NCI-H2171 (cell line): ENCODE data around the gene NMBR.
"Not testable (repeated sequence)": the region's sequence is repeated elsewhere in the genome, so short reads cannot be mapped to it uniquely, and the experiment has no call there.

Source experiments
- DNase-seq: peaks from one replicate; lab custom pipeline; 2025; lab: John Stamatoyannopoulos, UW

Gene NMBR

GRCh38 chr6:142146828-142147662 lies at the start of gene NMBR, which contains the start of gene VTA1:
Gene NMBR, minus strand, starts transcription at chr6:142147122. Its CDS starts 58,464 bp downstream, at chr6:142088658.
Gene VTA1, plus strand, starts transcription at chr6:142147263. Its CDS starts 25 bp downstream, at chr6:142147288.
- peak; percentile 97 for DNase-seq

- DNase-seq, result no peak
Measured at GRCh38 chr6:142195862-142196541, 49.1 kb upstream of the NMBR start.

- no peak for DNase-seq
Measured at GRCh38 chr6:142193621-142194020, 46.7 kb upstream of the NMBR start.

GRCh38 chr6:142192343-142192742 lies 45.4 kb upstream of the NMBR start:
- DNase-seq, result no peak

GRCh38 chr6:142189057-142189456 lies 42.1 kb upstream of the NMBR start:
- no peak for DNase-seq

- not testable (repeated sequence) for DNase-seq
Measured at GRCh38 chr6:142188341-142188740, 41.4 kb upstream of the NMBR start.

GRCh38 chr6:142187209-142187608 lies 40.3 kb upstream of the NMBR start:
- peak; percentile 7 for DNase-seq

GRCh38 chr6:142185641-142186040 lies 38.7 kb upstream of the NMBR start:
- no peak for DNase-seq

GRCh38 chr6:142184307-142184706 lies 37.4 kb upstream of the NMBR start:
- no peak for DNase-seq

GRCh38 chr6:142183351-142183750 lies 36.4 kb upstream of the NMBR start:
- DNase-seq, result no peak

- DNase-seq, result no peak
Measured at GRCh38 chr6:142182004-142182403, 35.1 kb upstream of the NMBR start.

- DNase-seq, result no peak
Measured at GRCh38 chr6:142178129-142178528, 31.2 kb upstream of the NMBR start.

GRCh38 chr6:142174703-142175102 lies 27.8 kb upstream of the NMBR start:
- no peak for DNase-seq

GRCh38 chr6:142173980-142174379 lies 27.1 kb upstream of the NMBR start:
- DNase-seq, result no peak

- no peak for DNase-seq
Measured at GRCh38 chr6:142172758-142173157, 25.8 kb upstream of the NMBR start.

- no peak for DNase-seq
Measured at GRCh38 chr6:142171351-142171750, 24.4 kb upstream of the NMBR start.

GRCh38 chr6:142167486-142167885 lies 20.6 kb upstream of the NMBR start:
- DNase-seq, result no peak

GRCh38 chr6:142167071-142167470 lies 20.1 kb upstream of the NMBR start:
- DNase-seq, result no peak

- DNase-seq, result no peak
Measured at GRCh38 chr6:142165227-142165626, 18.3 kb upstream of the NMBR start.

GRCh38 chr6:142162780-142163179 lies 15.9 kb upstream of the NMBR start:
- no peak for DNase-seq

- DNase-seq, result not testable (repeated sequence)
Measured at GRCh38 chr6:142156758-142157068, 9.8 kb upstream of the NMBR start.

GRCh38 chr6:142155895-142156757 lies 9.2 kb upstream of the NMBR start:
- DNase-seq, result peak; percentile 11
